ENCODE results near the gene DNAH2.

DNAH2 gene

DNA sequence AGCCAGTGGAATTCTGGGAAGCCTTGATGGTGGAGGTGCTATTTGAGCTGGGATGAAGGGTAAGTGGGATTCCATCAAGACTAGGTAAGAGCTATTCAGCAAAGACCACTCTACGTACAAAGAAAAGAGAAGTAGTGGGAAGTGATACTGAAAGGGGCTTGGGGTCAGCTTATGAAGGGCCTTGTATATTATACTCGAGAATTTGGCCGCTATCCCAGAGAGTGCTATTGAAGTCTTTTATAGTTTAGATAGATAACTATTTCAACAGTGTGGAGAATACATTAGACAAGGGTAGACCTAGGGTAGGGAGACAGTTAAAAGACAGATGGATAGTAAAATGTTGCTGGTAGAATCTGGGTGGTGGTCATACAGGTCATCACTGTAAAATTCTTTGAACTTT is 10.3 kb downstream of the DNAH2 start:
- no peak for DNase-seq

DNA sequence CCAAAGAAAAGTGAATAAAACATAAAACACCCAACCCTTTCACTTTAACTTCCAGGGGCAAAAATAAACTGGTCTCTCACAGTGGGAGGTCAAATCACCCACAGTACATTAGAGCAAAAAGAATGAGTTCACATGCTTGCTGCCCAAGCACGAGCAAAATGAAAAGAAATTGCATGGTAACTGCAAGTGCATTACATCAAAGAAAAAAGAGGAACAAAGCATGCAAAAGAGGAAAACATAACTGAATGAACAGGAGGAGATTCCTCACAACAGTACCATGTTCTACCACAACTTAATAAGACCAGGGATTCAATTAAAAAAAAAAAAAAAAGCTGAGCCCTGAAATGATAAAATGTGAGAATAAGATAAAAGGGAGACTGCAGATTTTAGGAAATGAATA is 12.3 kb downstream of the DNAH2 start:
- DNase-seq = peak; percentile 73

DNA sequence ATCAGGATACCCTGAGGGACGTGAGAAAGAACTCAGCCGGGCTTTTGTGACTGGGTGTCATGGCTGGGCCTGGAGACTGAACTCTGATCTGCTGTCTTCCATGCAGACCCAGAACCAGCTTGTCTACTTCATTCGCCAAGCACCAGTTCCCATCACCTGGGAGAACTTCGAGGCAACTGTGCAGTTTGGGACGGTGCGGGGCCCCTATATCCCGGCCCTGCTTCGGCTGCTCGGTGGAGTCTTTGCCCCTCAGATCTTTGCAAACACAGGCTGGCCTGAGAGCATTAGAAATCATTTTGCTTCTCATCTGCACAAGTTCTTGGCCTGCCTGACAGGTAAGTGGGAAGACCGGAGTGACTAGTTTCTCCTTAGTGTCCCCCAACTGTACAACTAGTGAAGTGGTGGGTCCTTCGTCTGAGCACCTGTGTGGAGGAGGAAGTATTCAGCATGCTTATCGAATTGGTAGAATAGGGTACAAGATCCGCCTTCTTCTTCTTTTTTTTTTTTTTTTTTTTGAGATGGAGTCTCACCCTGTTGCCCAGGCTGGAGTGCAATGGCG is 15.5 kb downstream of the DNAH2 start:
- no peak for DNase-seq

DNA sequence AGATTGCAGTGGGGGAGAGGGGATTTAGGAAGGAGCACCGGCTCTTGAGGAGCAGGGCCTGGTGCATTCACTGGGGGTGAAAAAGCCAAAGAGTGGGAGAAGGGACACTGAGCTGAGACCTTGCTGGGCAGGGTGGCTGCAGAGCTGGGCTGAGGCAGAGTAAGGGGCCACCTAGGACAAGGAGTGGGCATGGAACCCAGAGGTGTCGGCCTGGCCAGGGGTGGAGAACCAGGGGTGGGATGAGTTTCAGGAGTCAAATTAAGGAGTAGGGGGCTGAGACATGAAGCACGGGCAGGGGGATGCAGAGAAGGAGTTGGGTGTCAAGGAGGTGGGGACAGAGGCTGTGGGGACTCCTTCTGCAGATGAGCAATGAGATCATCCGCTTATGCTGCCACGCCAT is 20.1 kb downstream of the DNAH2 start:
- DNase-seq = no peak

DNA sequence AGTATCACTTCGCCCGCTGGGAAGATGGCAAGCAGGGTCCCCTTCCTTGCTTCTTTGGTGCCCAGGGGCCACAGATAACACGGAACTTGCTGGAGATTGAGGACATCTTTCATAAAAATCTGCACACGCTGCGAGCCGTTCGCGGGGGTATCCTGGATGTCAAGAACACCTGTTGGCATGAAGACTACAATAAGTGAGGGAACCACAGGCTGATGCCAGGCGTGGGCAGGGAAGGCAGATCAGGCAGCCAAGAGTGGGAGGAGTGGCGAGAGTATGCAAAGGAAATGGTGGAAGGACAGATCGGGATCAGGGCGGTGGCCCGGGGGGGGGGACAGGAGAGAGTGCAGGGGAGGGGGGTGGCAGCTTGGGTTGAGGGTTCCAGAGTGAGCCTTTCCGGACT is 22.2 kb downstream of the DNAH2 start:
- no peak for DNase-seq

DNA sequence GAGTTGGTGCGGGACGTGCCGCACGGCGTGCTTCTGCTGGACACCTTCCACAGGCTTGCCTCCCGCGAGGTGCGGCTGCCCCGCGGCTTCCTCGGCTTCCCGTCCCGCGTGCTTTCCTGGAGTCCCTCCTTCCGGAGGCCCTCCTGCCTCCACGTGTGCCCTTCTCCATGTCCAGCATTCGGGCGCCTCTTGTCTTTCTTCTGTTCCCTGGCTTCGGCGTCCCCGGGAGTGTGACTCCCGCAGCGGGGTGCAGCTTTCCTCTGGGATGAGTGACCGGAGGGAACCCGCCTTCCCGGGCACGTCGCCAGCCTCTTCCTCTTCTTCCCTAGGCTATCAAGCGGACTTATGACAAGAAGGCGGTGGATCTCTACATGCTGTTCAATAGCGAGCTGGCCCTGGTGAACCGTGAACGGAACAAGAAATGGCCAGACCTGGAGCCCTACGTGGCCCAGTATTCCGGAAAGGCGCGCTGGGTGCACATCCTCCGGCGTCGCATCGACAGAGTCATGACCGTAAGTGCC is 23.0 kb downstream of the DNAH2 start:
- DNase-seq = no peak

DNA sequence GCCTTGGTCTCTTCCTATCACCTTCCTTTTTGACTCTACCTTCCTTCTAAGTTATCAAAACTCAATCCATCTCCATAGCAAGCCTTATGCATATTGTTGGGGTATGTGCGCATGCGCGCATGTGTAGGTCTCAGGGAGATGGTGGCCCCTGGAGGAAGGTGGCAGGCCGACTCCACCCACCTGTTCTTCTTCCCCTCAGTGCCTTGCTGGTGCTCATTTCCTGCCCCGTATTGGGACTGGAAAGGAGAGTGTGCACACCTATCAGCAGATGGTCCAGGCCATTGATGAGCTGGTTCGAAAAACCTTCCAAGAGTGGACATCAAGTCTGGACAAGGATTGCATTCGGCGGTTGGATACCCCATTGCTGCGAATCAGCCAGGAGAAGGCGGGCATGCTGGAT is 25.2 kb downstream of the DNAH2 start:
- DNase-seq = no peak

DNA sequence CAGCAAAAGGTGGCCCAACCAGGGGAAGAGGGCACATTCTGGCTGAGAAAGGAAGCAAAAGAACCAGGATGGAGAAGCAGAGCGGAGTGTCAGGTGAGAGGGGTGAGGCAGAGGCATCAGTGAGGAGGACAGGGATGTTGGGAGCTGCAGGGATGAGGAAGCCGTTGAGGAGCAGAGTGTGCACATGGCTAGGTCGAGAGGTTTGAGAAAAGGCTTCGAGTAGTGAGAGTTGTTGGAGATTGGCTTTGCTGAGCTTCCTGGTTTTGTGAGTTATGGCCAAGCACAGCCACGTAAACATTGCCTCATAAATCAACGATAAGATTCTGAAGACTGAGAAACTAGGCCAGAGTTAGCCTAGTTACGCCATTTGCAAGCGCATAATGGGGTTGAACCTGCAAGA is 26.9 kb downstream of the DNAH2 start:
- no peak for DNase-seq

DNA sequence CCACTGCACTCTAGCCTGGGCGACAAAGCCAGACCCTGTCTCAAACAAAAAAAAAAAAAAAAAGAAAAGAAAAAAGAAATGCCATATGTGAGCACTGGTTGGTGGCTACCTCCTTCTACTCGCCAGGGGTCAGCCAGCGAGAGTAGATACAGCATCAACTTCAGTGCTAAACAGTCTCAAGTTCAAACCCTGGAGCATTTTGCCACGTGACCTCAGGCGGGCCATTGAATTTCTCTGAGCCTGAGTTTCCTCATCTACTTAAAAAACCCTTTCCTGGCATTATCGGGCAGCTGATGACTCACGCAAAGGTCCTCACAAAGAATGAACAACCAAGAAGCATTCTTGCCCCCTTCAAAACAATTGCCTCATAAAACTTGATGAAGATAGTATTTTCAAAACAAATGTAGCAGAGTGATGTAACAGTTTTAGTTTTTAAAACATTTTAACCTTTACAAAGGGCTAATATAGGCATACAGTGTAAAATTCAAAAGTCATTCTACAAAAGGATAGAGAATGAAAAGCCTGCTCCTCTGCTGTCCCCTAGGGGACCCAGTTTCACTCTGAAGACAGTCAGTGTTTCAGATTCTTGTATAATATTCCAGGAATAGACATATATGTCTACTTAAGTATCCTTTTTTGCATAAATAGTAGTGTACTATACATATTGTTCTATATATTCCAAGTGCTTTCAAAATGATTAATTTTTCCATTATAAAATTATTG is 28.4 kb downstream of the DNAH2 start:
- DNase-seq = peak; percentile 69

DNA sequence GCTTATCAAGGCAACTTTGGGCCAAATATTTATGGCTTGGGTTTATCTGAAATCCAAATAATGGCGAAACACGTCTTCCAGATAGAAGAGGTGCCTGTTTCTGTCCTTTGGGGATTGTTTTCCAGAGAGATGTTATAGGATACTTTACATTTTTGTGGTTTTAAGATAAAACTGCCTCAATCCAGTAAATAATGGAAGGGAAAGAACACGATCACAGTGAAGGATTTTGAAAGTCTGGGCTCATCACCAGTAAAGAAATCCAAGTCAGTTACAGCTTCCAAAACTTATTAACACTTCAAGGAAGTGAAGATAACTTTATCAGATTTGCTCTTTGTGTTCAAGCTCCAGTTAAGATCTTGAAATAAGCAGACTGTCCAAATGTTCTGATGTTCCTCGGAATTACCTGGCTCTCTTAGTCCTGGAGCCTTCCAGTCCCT is 30.1 kb downstream of the DNAH2 start:
- no peak for DNase-seq

DNA sequence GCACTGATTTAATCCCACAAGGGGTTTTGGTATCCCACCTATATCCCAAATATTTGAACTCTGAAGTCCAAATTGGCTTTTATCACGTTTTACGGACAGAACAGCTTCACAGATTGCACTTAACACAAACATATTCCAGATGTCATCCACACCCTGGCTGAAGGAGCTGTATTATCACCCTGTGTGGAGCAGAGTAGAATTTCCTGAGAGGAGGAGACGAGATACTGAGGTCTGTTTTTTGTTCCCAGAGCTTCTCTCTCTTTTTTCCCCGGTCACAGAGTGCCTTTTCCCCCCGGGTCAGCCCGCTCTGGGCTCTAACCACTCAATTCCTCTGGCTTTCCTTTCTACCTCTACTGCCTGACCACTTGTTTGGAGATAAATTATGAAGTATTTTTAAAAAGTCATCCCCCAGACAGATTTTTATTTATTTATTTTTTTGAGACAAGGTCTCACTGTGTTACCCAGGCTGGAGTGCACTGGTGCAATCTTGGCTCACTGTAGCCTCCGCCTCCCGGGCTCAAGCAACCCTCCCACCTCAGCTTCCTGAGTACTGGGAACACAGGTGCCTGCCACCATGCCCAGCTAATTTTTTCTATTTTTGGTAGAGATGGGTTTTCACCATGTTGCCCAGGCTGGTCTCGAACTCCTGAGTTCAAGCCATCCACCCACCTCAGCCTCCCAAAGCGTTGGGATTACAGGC is 30.7 kb downstream of the DNAH2 start:
- DNase-seq = no peak

DNA sequence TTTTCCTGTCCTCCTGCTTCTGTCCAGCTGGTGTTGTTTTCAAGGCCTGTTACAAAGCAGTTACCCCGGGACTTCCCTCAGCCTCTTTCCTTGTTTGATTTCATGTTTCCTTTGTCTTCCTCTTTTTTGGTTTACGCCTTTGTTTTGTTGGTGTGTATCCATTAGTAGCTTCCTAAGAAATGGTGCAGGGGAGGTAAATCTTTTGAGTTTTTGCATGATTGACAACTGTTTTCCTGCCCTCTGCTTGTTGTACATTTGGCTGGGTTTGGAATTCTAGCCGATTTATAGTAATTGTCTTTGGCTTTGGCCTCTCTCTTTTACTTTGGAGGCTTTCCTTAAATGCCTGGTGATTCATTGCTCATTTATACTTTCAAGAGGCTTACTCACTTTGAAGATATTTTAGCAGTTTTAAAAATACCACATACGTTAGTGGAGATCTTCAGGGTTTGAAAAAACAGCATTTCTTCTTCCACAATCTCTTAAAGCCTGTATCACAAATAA is 32.8 kb downstream of the DNAH2 start:
- no peak for DNase-seq

DNA sequence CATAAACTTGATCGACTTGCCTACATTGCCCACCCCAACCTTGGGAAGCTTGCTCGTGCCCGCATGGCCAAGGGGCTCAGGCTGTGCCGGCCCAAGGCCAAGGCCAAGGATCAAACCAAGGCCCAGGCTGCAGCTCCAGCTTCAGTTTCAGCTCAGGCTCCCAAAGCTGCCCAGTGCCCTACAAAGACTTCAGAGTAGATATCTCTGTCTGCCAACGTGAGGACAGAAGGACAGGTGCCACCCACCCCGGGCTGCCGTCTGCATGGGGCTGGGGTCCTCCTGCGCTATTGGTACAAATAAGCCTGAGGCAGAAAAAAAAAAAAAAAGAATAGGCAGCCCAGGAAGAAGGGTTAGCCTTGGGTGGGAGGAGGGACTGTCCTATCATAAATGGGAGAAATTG is 37.1 kb downstream of the DNAH2 start:
- no peak for DNase-seq

DNA sequence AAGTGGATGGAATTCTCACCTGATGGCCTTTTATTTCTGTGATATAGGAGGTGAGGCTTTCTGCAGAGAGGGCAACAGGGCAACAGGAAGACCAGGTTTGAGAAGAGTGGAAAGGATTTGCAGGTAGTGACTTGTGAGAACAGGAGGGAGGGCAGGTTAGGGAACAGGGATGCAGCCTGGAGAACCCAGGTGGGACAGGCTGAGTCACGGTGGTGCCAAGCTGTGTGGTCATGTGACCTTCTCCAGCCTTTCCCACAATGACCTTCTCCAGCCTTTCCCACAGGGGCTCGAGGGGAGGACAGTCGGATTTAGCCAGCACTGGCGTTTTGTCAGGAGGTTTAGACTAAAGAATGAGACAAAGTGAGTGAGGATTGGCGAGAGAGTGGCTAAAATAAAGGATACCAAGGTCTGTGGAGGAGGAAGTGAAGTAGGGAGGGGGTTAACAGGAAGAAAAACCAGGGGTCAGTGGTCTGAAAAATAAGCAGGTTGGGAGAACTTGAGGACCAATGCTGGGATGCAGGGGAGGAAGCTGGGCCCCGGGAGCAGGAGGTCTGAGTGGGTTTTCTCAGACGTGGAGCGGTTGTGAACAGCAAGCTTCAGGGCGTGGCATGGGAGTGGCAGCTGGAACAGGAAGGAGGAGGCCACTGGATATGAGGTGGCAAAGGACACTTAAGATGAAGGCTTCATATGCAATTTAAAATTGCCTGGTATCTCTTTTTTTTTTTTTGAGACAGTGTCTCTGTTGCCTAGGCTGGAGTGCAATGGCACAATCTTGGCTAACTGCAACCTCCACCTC is 37.7 kb downstream of the DNAH2 start:
- DNase-seq = no peak

DNA sequence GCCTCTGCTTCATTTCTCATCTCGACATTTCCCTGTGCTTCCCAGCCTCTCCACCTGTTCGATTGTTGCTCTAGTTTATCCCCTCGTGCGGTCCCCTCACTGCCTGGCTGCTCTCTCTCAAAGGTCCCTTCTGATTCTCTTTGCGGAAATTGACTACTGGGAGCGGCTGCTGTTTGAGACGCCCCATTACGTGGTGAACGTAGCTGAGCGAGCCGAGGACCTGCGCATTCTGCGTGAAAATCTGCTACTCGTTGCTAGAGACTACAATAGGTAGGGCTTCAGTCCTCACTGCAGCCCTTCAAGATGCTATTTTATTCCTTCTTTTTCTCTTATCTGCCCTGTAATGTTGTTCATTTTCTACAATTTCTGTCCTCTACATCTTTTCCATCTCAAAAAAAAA is 39.4 kb downstream of the DNAH2 start:
- no peak for DNase-seq

DNA sequence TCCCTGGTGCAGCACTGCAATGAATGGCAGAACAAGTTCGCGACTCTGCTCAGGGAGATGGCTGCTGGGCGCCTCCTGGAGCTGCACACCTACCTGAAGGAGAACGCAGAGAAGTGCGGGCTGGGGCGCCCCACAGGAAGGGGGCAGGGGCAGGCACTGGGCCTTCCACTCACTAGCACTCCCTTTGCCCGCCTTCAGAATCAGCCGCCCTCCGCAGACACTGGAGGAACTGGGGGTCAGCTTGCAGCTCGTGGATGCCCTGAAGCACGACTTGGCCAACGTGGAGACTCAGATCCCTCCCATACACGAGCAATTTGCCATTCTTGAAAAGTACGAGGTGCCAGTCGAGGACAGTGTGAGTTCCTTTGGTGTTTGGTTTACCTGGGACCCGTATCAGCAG is 46.4 kb downstream of the DNAH2 start:
- no peak for DNase-seq

DNA sequence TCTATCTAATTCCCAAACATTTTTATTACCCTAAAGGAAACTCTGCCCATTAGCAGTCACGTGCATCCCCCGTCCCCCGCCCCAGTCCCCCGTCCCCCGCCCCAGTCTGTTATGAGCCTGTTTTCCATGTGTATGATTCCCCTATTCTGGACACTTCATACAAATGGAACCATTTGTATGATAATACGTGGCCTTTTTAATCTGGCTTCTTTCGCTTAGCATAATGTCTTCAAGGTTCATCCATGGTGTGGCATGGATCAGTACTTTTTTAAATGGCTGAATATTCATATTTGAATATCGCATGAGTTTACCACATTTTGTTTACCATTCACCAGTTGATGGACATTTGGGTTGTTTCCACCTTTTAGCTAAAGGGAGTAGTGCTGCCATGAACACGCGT is 49.5 kb downstream of the DNAH2 start:
- no peak for DNase-seq

DNA sequence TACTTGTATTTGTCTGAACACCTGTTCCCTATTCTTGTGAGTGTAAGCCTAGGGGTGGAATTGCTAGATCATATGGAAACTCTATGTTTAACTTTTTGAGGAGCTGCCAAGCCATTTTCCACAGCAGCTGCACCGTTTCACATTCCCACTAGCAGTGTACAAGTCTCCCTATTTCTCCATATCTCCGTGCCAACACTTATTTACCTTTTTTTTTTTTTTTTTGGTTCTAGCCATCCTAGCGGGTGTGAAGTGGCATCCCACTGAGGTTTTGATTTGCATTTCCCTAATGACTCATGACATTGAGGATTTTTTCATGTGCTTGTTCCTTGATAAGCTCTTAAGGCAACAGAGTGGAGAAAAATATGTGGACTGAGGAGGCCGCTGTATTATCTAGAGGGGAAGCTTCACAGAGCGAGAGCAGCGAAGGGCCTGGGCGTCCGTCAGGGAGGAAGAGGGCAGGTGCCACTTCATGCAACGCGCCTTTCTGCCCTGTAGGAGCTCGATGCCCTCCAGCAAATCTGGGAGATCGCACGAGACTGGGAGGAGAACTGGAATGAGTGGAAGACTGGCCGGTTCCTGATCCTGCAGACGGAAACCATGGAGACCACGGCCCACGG is 50.0 kb downstream of the DNAH2 start:
- no peak for DNase-seq

DNA sequence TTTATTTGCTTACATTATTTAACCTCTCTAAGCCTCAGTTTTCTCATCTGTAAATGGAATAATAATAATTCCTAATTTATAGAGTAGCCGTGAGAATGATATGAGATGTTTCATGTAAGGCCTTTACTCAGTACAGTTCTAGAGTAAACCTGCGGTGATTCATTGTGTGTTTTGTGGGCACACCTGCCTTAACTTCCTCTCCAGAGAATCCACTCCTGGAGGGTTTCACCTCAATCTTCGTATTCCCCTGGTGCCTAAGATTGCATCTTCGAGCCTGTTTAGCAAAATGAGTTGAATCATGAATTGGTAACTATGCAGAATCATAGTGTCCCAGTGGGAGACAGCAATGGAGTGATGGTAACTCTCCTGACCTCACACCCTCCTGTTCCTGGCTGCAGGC is 52.3 kb downstream of the DNAH2 start:
- no peak for DNase-seq

DNA sequence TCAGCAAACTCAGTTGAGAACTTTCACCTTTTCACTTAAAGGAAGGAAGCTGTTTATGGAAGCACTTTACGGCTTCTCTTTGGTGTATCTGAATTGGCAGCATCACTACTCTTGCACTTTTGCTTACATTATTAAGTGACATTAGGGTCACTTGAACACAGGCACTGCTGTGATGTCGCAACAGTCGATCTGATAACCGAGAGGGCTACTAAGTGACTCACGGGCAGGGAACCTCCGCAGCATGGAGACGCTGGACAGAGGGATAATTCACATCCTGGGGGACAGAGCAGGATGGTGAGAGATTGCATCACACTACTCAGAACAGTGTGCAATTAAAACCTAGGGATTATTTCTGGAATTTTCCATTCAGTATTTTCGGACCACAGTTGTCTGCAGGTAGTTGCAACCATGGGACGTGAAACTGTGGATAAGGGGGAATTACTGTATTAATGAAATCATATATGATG is 56.5 kb downstream of the DNAH2 start:
- no peak for DNase-seq

DNA sequence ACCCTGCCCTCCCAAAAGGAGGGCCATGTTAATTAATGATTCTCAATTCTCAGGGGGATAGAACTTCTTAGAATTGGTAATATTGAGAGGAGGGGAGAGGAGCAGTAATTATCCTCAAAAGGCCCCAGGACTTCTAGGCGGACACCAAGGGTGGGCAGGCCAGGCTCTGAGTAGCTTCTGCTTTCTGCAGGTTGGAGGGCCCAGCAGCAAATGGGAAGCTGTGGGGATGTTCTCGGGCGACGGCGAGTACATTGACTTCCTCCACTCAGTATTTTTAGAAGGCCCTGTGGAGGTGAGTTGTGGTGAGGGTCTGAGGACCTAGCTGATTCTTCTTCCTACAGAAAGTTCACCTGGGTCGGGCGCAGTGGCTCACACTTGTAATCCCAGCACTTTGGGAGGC is 57.5 kb downstream of the DNAH2 start:
- DNase-seq = no peak

DNA sequence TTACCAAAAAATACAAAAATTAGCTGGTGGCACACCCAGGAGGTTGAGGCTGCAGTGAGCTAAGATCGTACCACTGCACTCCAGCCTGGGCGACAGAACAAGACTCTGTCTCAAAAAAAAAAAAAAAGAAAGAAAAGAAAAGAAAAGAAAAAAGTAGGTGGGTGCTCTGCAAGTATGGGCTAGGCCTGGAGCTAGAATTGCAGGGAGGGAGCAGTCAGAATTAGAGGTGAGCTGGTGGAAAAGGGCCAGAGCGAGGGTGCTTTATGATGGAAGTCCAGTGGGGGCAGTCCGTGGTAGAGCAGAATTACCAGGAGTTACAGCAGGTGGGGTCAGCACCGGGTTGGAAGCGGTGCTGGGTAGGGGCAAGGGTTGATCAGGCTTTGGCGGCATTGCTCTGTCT is 59.5 kb downstream of the DNAH2 start:
- no peak for DNase-seq

DNA sequence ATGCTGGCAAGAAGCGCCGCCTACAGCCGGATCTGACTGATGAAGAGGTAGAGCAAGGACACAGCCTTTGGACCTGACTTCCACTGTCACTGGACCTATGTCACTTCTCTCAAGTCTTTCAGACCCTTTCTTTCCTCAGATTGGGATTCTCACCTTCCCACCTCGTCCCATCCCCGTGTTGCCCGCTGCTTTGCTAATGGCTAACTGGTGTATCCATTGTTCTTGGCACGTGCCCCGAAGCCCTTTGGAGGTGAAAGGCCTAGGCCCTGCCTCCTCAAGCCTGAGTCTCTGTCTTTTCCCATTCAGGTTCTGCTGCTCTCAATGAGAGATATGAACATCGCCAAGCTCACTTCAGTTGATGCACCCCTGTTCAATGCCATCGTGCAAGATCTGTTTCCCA is 63.2 kb downstream of the DNAH2 start:
- no peak for DNase-seq

All from suppressor macrophage treated with lipopolysaccharide for 4 hours (primary cell).